ENCODE results near the gene ERC1. TPM values are rescaled to one million over a fixed set of nuclear protein-coding genes. Genes with fewer than 3 reads are reported as not detected.

ERC1 gene
- total and polyA plus RNA-seq, 4 donors = 7.4 to 78.2 (median 39.8) TPM

- Histone ChIP-seq H3K9ac (ENCODE audit: insufficient read depth in 1 of 2, low read length in 2 of 2) (no peak overlapping the region), H3K4me1 (ENCODE audit: control insufficient read depth in 5 of 5, insufficient read depth in 5 of 5, low read length in 5 of 5) (peaks cover 0 to 17% (median 7%) of the 10 kb centered on the region in 5 donors), H3K27ac (ENCODE audit: low read depth in 1 of 2, low read length in 1 of 2) (no peak overlapping the region), H3K27me3 (ENCODE audit: control insufficient read depth in 3 of 3, insufficient read depth in 3 of 3, low read length in 2 of 3) (no peaks in the 10 kb centered on the region), H3K4me3 (no peak overlapping the region), H3K9me3 (ENCODE audit: control insufficient read depth in 4 of 4, insufficient read depth in 3 of 4, low read length in 3 of 4) (no peaks in the 10 kb centered on the region), H3K36me3 (ENCODE audit: control insufficient read depth in 4 of 4, insufficient read depth in 4 of 4, low read length in 4 of 4) (no peaks in the 10 kb centered on the region)
- no peak for TF ChIP-seq CTCF (IDR thresholded peaks at IDR 0.05; ENCODE audit: control extremely low read depth, extremely low read depth)
- no peak for ATAC-seq (ENCODE audit: insufficient read depth, low FRiP score)
- DNase-seq = no peak
- 75 to 97% methylated on average over 1 of the region's 1 CpG for WGBS, 2 donors
Observed at GRCh38 chr12:1325666-1326065, 334.6 kb downstream of the ERC1 start.

DNA sequence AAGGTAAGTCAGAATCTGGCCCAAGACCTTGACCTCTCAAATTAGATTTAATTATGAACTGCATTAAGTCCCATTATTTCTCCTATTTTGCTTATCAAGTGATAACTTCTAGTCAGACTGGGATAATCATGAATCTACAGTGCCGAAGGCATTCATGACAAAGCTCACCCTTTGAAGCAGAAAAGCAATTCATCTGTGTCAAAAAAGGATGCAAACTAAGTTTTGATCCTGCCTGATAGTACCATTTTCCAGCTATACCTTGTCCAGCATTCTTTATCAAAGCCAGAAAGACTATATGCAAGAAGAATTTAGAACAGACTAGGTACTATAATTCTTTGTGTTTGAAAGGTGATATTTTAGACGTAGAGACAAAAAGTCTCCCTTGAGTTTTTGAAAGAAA is 335.2 kb downstream of the ERC1 start:
- H3K27ac ChIP-seq (ENCODE audit: low read depth in 1 of 2, low read length in 1 of 2) = no peak overlapping the region
- DNase-seq (no peak), ATAC-seq (ENCODE audit: insufficient read depth, low FRiP score) (no peak)
- peaks cover 0 to 17% (median 7%) of the 10 kb centered on the region in 5 donors for H3K4me1 ChIP-seq (ENCODE audit: control insufficient read depth in 5 of 5, insufficient read depth in 5 of 5, low read length in 5 of 5)
- WGBS, 2 donors = 97 to 99% methylated on average over 2 of the region's 2 CpGs
- H3K36me3 ChIP-seq (ENCODE audit: control insufficient read depth in 4 of 4, insufficient read depth in 4 of 4, low read length in 4 of 4) = no peaks in the 10 kb centered on the region
- no peak for TF ChIP-seq CTCF (IDR thresholded peaks at IDR 0.05; ENCODE audit: control extremely low read depth, extremely low read depth)
- H3K4me3 ChIP-seq = no peak overlapping the region
- H3K9ac ChIP-seq (ENCODE audit: insufficient read depth in 1 of 2, low read length in 2 of 2) = no peak overlapping the region
- no peaks in the 10 kb centered on the region for H3K9me3 ChIP-seq (ENCODE audit: control insufficient read depth in 4 of 4, insufficient read depth in 3 of 4, low read length in 3 of 4)
- no peaks in the 10 kb centered on the region for H3K27me3 ChIP-seq (ENCODE audit: control insufficient read depth in 3 of 3, insufficient read depth in 3 of 3, low read length in 2 of 3)

DNA sequence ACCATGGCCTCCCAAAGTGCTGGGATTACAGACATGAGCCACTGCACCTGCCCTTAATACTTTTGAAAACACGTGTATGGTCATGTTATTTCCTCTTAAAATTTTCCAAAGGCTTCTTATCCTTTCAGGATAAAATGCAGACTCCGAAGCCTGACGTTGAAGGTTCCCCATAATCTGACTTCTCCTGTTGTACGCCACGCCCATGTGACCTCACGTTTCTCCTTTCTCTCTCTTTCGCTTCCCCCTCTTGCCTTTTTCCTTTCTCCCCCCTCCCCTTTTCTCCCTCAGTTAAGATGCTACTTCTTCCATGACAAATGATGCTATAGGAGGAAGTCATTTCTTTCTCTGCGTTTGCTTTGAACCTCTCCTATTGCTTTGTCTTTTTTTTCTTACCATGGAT is 337.4 kb downstream of the ERC1 start:
- peak; percentile 27 for ATAC-seq (ENCODE audit: insufficient read depth, low FRiP score)
- peaks cover 2 to 17% (median 7%) of the 10 kb centered on the region in 5 donors for H3K4me1 ChIP-seq (ENCODE audit: control insufficient read depth in 5 of 5, insufficient read depth in 5 of 5, low read length in 5 of 5)
- WGBS, 2 donors = 37 to 70% methylated on average over 8 of the region's 8 CpGs
- no peak for TF ChIP-seq CTCF (IDR thresholded peaks at IDR 0.05; ENCODE audit: control extremely low read depth, extremely low read depth)
- H3K27me3 ChIP-seq (ENCODE audit: control insufficient read depth in 3 of 3, insufficient read depth in 3 of 3, low read length in 2 of 3) = no peaks in the 10 kb centered on the region
- H3K9me3 ChIP-seq (ENCODE audit: control insufficient read depth in 4 of 4, insufficient read depth in 3 of 4, low read length in 3 of 4) = no peaks in the 10 kb centered on the region
- no peak overlapping the region for H3K4me3 ChIP-seq
- no peaks in the 10 kb centered on the region for H3K36me3 ChIP-seq (ENCODE audit: control insufficient read depth in 4 of 4, insufficient read depth in 4 of 4, low read length in 4 of 4)
- no peak overlapping the region for H3K27ac ChIP-seq (ENCODE audit: low read depth in 1 of 2, low read length in 1 of 2)
- no peak overlapping the region for H3K9ac ChIP-seq (ENCODE audit: insufficient read depth in 1 of 2, low read length in 2 of 2)
- DNase-seq = peak in 1 of 3 donors; percentile 25

DNA sequence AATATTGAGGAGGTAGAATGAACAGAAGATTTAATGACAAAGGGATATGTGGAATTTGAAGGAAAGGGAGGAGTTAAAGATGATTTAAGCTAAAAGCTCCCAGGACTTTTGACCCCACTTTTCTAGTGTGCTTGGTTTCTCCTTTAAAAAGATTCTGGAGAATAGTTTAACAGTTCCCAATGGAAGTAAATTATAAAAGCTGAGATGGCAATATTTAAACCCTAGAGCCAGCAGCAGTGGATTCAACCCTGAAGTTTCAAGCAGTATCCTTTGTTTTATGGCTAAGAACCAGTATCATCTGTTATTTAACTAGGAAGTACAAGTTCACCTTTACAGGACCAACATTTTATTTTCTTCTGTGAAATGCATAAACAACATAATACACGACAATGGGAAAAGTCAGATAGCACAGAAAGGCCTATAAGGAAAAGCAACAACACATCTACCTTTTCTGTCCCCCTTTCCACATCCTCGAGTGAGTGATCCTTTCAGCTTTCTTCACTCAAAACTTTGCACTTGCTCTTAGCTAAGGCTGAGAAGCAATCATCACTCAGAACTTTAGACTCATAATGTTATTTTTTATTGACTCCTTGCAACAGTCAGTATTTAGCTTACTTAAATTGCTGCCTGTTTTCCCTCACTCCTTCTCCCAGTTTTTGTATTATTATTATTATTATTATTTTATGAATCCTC is 338.9 kb downstream of the ERC1 start:
- Histone ChIP-seq H3K9ac (ENCODE audit: insufficient read depth in 1 of 2, low read length in 2 of 2) (no peak overlapping the region), H3K9me3 (ENCODE audit: control insufficient read depth in 4 of 4, insufficient read depth in 3 of 4, low read length in 3 of 4) (no peaks in the 10 kb centered on the region), H3K4me3 (no peak overlapping the region), H3K27me3 (ENCODE audit: control insufficient read depth in 3 of 3, insufficient read depth in 3 of 3, low read length in 2 of 3) (no peaks in the 10 kb centered on the region), H3K4me1 (ENCODE audit: control insufficient read depth in 5 of 5, insufficient read depth in 5 of 5, low read length in 5 of 5) (peaks cover 0 to 7% (median 3%) of the 10 kb centered on the region in 5 donors), H3K27ac (ENCODE audit: low read depth in 1 of 2, low read length in 1 of 2) (no peak overlapping the region), H3K36me3 (ENCODE audit: control insufficient read depth in 4 of 4, insufficient read depth in 4 of 4, low read length in 4 of 4) (no peaks in the 10 kb centered on the region)
- DNase-seq (no peak), ATAC-seq (ENCODE audit: insufficient read depth, low FRiP score) (no peak)
- 94 to 96% methylated on average over 2 of the region's 2 CpGs for WGBS, 2 donors
- TF ChIP-seq CTCF (IDR thresholded peaks at IDR 0.05; ENCODE audit: control extremely low read depth, extremely low read depth) = no peak

Measured in lung (tissue), 12 donors.